ENCODE measurements around the gene PTPN4.

PTPN4 gene

GRCh38 chr2:119759451-119760236 lies at the start of gene PTPN4:
TSS of gene PTPN4 (plus strand) at chr2:119759922. CDS start at chr2:119809854, 49,932 bp downstream.
- peak; percentile 96 for DNase-seq

GRCh38 chr2:119710281-119710680 lies 49.4 kb upstream of the PTPN4 start:
- DNase-seq: no peak

- DNase-seq: no peak
These were observed 48.4 kb upstream of the PTPN4 start for GRCh38 chr2:119711352-119711751.

- no peak for DNase-seq
These were observed 47.2 kb upstream of the PTPN4 start for GRCh38 chr2:119712571-119712970.

GRCh38 chr2:119713819-119714490 lies 45.8 kb upstream of the PTPN4 start:
- DNase-seq: no peak

GRCh38 chr2:119715409-119716283 lies 44.1 kb upstream of the PTPN4 start:
- no peak for DNase-seq

- no peak for DNase-seq
These were observed 43.4 kb upstream of the PTPN4 start for GRCh38 chr2:119716284-119716672.

- DNase-seq: no peak
These were observed 41.0 kb upstream of the PTPN4 start for GRCh38 chr2:119718501-119719260.

- no peak for DNase-seq
These were observed 40.5 kb upstream of the PTPN4 start for GRCh38 chr2:119719261-119719627.

GRCh38 chr2:119721043-119721442 lies 38.7 kb upstream of the PTPN4 start:
- DNase-seq: no peak

GRCh38 chr2:119721462-119721861 lies 38.3 kb upstream of the PTPN4 start:
- no peak for DNase-seq

GRCh38 chr2:119721904-119722303 lies 37.8 kb upstream of the PTPN4 start:
- DNase-seq: no peak

GRCh38 chr2:119723186-119723585 lies 36.5 kb upstream of the PTPN4 start:
- DNase-seq: no peak

GRCh38 chr2:119723784-119724467 lies 35.8 kb upstream of the PTPN4 start:
- DNase-seq: no peak

- DNase-seq: no peak
These were observed 34.9 kb upstream of the PTPN4 start for GRCh38 chr2:119724656-119725485.

GRCh38 chr2:119727493-119727892 lies 32.2 kb upstream of the PTPN4 start:
- no peak for DNase-seq

GRCh38 chr2:119728421-119728820 lies 31.3 kb upstream of the PTPN4 start:
- no peak for DNase-seq

GRCh38 chr2:119730671-119731177 lies 29.0 kb upstream of the PTPN4 start:
- DNase-seq: no peak

- DNase-seq: no peak
These were observed 27.7 kb upstream of the PTPN4 start for GRCh38 chr2:119731983-119732382.

GRCh38 chr2:119732601-119733164 lies 27.0 kb upstream of the PTPN4 start:
- no peak for DNase-seq

GRCh38 chr2:119734047-119734446 lies 25.7 kb upstream of the PTPN4 start:
- DNase-seq: no peak
